ENCODE data around the gene GUCY1A2. TPM values are rescaled to one million over a fixed set of nuclear protein-coding genes. Genes with fewer than 3 reads are reported as not detected.

GUCY1A2 gene
- total RNA-seq, 1 experiment from 2014 or later: 0.10 TPM

- ATAC-seq (peak; percentile 64), DNase-seq (ENCODE audit: low read depth, low spot score) (peak; percentile 27)
- no TSS peak for BruUV-seq (replicated peaks)
- H3K4me1 ChIP-seq (ENCODE audit: control insufficient read depth in 1 of 2, insufficient read depth in 2 of 2, low read length in 2 of 2): peaks cover 0 to 8% of the 10 kb centered on the region in 2 experiments; a peak in 2 of 4 replicates
- no peak overlapping the region for H3K9ac ChIP-seq (ENCODE audit: low read length)
- H3K9me2 ChIP-seq (ENCODE audit: insufficient read depth): no peaks in the 10 kb centered on the region
- H4K20me1 ChIP-seq (ENCODE audit: insufficient read depth): no peaks in the 10 kb centered on the region
- H3K27ac ChIP-seq (ENCODE audit: low read depth, low read length): no peak overlapping the region
- no peaks in the 10 kb centered on the region for H3K36me3 ChIP-seq (ENCODE audit: control insufficient read depth in 1 of 2, insufficient read depth in 2 of 2, low read length in 2 of 2)
- no peaks in the 10 kb centered on the region for H3K79me2 ChIP-seq (ENCODE audit: insufficient read depth, low read length)
- H3K4me2 ChIP-seq (ENCODE audit: low read length): peak overlapping the region; percentile 12; the same call in 1 of the 2 replicates
- ChIA-PET CTCF (interaction anchor here (0.8 kb wide), 1 partner anchor 12 kb away, joined by 3 read pairs; no protein-coding TSS in a partner anchor), POLR2A (no interaction called here), RAD21 (ENCODE audit: low non-redundant PET in 1 of 2, low total read pairs in 2 of 2, uncharacterized antibody in 2 of 2, unreplicated experiment in 2 of 2) (no interaction called here)
- H3K9me3 ChIP-seq (ENCODE audit: control insufficient read depth in 1 of 2, insufficient read depth in 1 of 2, low read depth in 1 of 2, low read length in 2 of 2): no peaks in the 10 kb centered on the region
- intact Hi-C loops (cut with micrococcal nuclease): no loop called here
- TF ChIP-seq ZNF274 (IDR thresholded peaks at IDR 0.05; ENCODE audit: low read depth, low read length) (no peak), JUND (IDR thresholded peaks at IDR 0.05) (no peak), YY1 (IDR thresholded peaks at IDR 0.05; ENCODE audit: extremely low read depth, insufficient replicate concordance, low read depth, low read length) (no peak), FOSL1 (IDR thresholded peaks at IDR 0.05; ENCODE audit: low read depth) (no peak), CTCF (IDR thresholded peaks at IDR 0.05 in 2 of 3, conservative IDR thresholded peaks at IDR 0.05 in 1 of 3; ENCODE audit: borderline replicate concordance in 1 of 3, insufficient read depth in 1 of 3, low read depth in 2 of 3, low read length in 2 of 3) (no peak), EZH2phosphoT487 (IDR thresholded peaks at IDR 0.05; ENCODE audit: borderline replicate concordance) (no peak), CBX3 (IDR thresholded peaks at IDR 0.05; ENCODE audit: low read depth) (no peak)
- TF ChIP-seq, protein P1, sequence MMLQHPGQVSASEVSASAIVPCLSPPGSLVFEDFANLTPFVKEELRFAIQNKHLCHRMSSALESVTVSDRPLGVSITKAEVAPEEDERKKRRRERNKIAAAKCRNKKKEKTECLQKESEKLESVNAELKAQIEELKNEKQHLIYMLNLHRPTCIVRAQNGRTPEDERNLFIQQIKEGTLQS (IDR thresholded peaks at IDR 0.05): no peak
- TF ChIP-seq, protein P2, sequence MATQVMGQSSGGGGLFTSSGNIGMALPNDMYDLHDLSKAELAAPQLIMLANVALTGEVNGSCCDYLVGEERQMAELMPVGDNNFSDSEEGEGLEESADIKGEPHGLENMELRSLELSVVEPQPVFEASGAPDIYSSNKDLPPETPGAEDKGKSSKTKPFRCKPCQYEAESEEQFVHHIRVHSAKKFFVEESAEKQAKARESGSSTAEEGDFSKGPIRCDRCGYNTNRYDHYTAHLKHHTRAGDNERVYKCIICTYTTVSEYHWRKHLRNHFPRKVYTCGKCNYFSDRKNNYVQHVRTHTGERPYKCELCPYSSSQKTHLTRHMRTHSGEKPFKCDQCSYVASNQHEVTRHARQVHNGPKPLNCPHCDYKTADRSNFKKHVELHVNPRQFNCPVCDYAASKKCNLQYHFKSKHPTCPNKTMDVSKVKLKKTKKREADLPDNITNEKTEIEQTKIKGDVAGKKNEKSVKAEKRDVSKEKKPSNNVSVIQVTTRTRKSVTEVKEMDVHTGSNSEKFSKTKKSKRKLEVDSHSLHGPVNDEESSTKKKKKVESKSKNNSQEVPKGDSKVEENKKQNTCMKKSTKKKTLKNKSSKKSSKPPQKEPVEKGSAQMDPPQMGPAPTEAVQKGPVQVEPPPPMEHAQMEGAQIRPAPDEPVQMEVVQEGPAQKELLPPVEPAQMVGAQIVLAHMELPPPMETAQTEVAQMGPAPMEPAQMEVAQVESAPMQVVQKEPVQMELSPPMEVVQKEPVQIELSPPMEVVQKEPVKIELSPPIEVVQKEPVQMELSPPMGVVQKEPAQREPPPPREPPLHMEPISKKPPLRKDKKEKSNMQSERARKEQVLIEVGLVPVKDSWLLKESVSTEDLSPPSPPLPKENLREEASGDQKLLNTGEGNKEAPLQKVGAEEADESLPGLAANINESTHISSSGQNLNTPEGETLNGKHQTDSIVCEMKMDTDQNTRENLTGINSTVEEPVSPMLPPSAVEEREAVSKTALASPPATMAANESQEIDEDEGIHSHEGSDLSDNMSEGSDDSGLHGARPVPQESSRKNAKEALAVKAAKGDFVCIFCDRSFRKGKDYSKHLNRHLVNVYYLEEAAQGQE (IDR thresholded peaks at IDR 0.05; ENCODE audit: low read depth): no peak
- no peaks in the 10 kb centered on the region for H3K27me3 ChIP-seq (ENCODE audit: insufficient read depth, low read length)
- H3K4me3 ChIP-seq (replicated peaks in 1 of 2; ENCODE audit: low read depth in 1 of 2, low read length in 2 of 2): no peak overlapping the region
- H2AFZ ChIP-seq (ENCODE audit: low read depth, low read length, poor library complexity, severe bottlenecking): no peak overlapping the region
Measured at GRCh38 chr11:106706355-106706754, 311.9 kb downstream of the GUCY1A2 start.
